HepG2 (cell line): ENCODE data around the gene DOCK4. TPM values are rescaled to one million over a fixed set of nuclear protein-coding genes. Genes with fewer than 3 reads are reported as not detected.

Experiments
- ATF5 ChIP-seq: sonication (generic); formaldehyde crosslinking; IDR thresholded peaks from 2 replicates; pipeline ENCODE4 v1.4.0; 2020; ENCODE audit warnings: mild to moderate bottlenecking, low read depth, missing genetic modification reagents
- DPF2 ChIP-seq: sonication (generic); formaldehyde crosslinking; IDR thresholded peaks from 2 replicates; pipeline ENCODE4 v1.4.0; 2020; ENCODE audit warnings: mild to moderate bottlenecking, low read depth, missing genetic modification reagents, borderline replicate concordance
- DRAP1 ChIP-seq: IDR thresholded peaks from 2 replicates; pipeline ENCODE4 v1.6.1; 2016; ENCODE audit warnings: missing genetic modification reagents, missing compliant biosample characterization
- PAF1 ChIP-seq: IDR thresholded peaks from 2 replicates; pipeline ENCODE4 v1.6.1; 2016; ENCODE audit warnings: missing genetic modification reagents, missing compliant biosample characterization
- POGK ChIP-seq: sonication (generic); formaldehyde crosslinking; conservative IDR thresholded peaks from 2 replicates; pipeline ENCODE4 v1.8.0; 2022; ENCODE audit warnings: mild to moderate bottlenecking, moderate library complexity, missing genetic modification reagents
- RARA ChIP-seq: IDR thresholded peaks from 2 replicates; pipeline ENCODE4 v1.6.1; 2016; ENCODE audit warnings: missing genetic modification reagents, missing compliant biosample characterization
- REST ChIP-seq, 2 experiments: IDR thresholded peaks; 2 replicates each; pipeline ENCODE4 v1.6.1; 2011 to 2012; ENCODE audit warnings: low read length in 2 of 2, borderline replicate concordance in 1 of 2, low read depth in 1 of 2, mild to moderate bottlenecking in 1 of 2, moderate library complexity in 1 of 2
- RFXAP ChIP-seq: sonication (generic); formaldehyde crosslinking; IDR thresholded peaks from 2 replicates; pipeline ENCODE4 v1.4.0; 2020; ENCODE audit warnings: missing genetic modification reagents, borderline replicate concordance
- RNF2 ChIP-seq: fragments of 450-650 bp; conservative IDR thresholded peaks from 2 replicates; pipeline ENCODE4 v1.6.1; 2016; ENCODE audit warnings: low read depth
- TCF12 ChIP-seq, 2 experiments: fragments of 450-650 bp in 1 of 2; sonication (generic) in 1 of 2; formaldehyde crosslinking in 1 of 2; IDR thresholded peaks; 2 replicates each; pipeline versions ENCODE4 v1.6.1 to v1.8.0; 2017 to 2022; ENCODE audit warnings: antibody characterized with exemption in 1 of 2, mild to moderate bottlenecking in 1 of 2, missing genetic modification reagents in 1 of 2, moderate library complexity in 1 of 2
- ZBTB20 ChIP-seq: sonication (generic); formaldehyde crosslinking; IDR thresholded peaks from 2 replicates; pipeline ENCODE4 v1.8.1; 2023; ENCODE audit warnings: missing genetic modification reagents, low read depth, mild to moderate bottlenecking, borderline replicate concordance
- ZBTB3 ChIP-seq: sonication (generic); formaldehyde crosslinking; IDR thresholded peaks from 2 replicates; pipeline ENCODE4 v1.4.0; 2020; ENCODE audit warnings: low read depth, mild to moderate bottlenecking, moderate library complexity, missing genetic modification reagents, borderline replicate concordance
- ZFP90 ChIP-seq: sonication (generic); formaldehyde crosslinking; IDR thresholded peaks from 2 replicates; pipeline ENCODE4 v1.8.0; 2022; ENCODE audit warnings: missing genetic modification reagents, mild to moderate bottlenecking, inconsistent platforms, borderline replicate concordance
- ZNF251 ChIP-seq: sonication (generic); formaldehyde crosslinking; IDR thresholded peaks from 2 replicates; pipeline ENCODE4 v1.9.0; 2021; ENCODE audit warnings: mild to moderate bottlenecking, missing genetic modification reagents
- ZNF446 ChIP-seq: sonication (generic); formaldehyde crosslinking; IDR thresholded peaks from 2 replicates; pipeline ENCODE4 v1.5.0; 2020; ENCODE audit warnings: mild to moderate bottlenecking, missing genetic modification reagents
- ZNF687 ChIP-seq: sonication (generic); formaldehyde crosslinking; IDR thresholded peaks from 2 replicates; pipeline ENCODE4 v1.5.1; 2020; ENCODE audit warnings: mild to moderate bottlenecking, missing genetic modification reagents, moderate library complexity
- ZNF879 ChIP-seq: sonication (generic); formaldehyde crosslinking; IDR thresholded peaks from 2 replicates; pipeline ENCODE4 v1.8.1; 2023; ENCODE audit warnings: missing genetic modification reagents
- ZSCAN25 ChIP-seq: sonication (generic); formaldehyde crosslinking; IDR thresholded peaks from 2 replicates; pipeline ENCODE4 v1.8.0; 2022; ENCODE audit warnings: mild to moderate bottlenecking, missing genetic modification reagents
- polyA plus RNA-seq, 8 experiments: library from polyadenylated mRNA; depleted of rRNA in 3 of 8; stranded (reverse) in 7 of 8; unstranded in 1 of 8; fragments of >200 nt; fragmentation: Illumina TruSeq in 4 of 8; extraction: Trizol in 4 of 8; gene quantifications; 2 replicates each; pipeline versions ENCODE4 v1.2.1 to v1.2.3, GENCODE V29; 2011 to 2016; ENCODE audit warnings: low read depth in 4 of 8, missing spikeins in 1 of 8, mixed read lengths in 1 of 8; ENCODE audit not compliant: insufficient read depth in 1 of 8
- total RNA-seq, 5 experiments: library from RNA; depleted of rRNA; stranded (reverse); fragments of >200 nt; fragmentation: Illumina TruSeq; extraction: Trizol; gene quantifications; 2 replicates each; pipeline ENCODE4 v1.2.3, GENCODE V29; 2016; ENCODE audit warnings: low read depth in 1 of 5

The DOCK4 gene
- total and polyA plus RNA-seq, 2 of the 13 experiments (the other 11 are each of a cell fraction or from before 2014, with no cell fraction given), result 13.5 to 17.4 TPM

GRCh38 chr7:112193915-112194502, 12.2 kb downstream of the DOCK4 start (continued):
- TF ChIP-seq RARA (CRISPR knock-in tag), result peak; percentile 73
- TF ChIP-seq RFXAP, result no peak
- TF ChIP-seq TCF12 (IDR thresholded peaks at IDR 0.05), result no peak
- TF ChIP-seq TCF12 (CRISPR knock-in tag; IDR thresholded peaks at IDR 0.05), result no peak
- TF ChIP-seq ZNF446 (CRISPR knock-in tag), result no peak
- TF ChIP-seq PAF1 (CRISPR knock-in tag), result no peak
- no peak for TF ChIP-seq ZFP90 (CRISPR knock-in tag)
- TF ChIP-seq DRAP1 (CRISPR knock-in tag), result no peak
- peak; percentile 71 for TF ChIP-seq DPF2 (CRISPR knock-in tag)
- TF ChIP-seq ZBTB20 (CRISPR knock-in tag), result peak; percentile 63; the same call in 1 of the 2 replicates
- TF ChIP-seq RNF2, result no peak
- no peak for TF ChIP-seq POGK (CRISPR knock-in tag)
- TF ChIP-seq ZBTB3 (CRISPR knock-in tag), result no peak
- no peak for TF ChIP-seq ATF5 (CRISPR knock-in tag)
- TF ChIP-seq ZNF879 (CRISPR knock-in tag), result no peak
- no peak for TF ChIP-seq ZNF251 (CRISPR knock-in tag)
- TF ChIP-seq REST (IDR thresholded peaks at IDR 0.05; ENCODE audit: borderline replicate concordance in 1 of 2, low read depth in 1 of 2, low read length in 2 of 2), result no peak
- TF ChIP-seq ZSCAN25 (CRISPR knock-in tag), result no peak
- no peak for TF ChIP-seq ZNF687 (CRISPR knock-in tag)
